NB4 (cell line): ENCODE measurements around the gene LPGAT1.

Experiments used
- CTCF ChIP-seq: IDR thresholded peaks from one replicate; pipeline ENCODE4 v1.5.1; 2012; ENCODE audit warnings: low read depth, low read length
- MAX ChIP-seq: IDR thresholded peaks from 2 replicates; pipeline ENCODE4 v1.6.1; 2011; ENCODE audit warnings: low read depth, low read length
- MYC ChIP-seq: IDR thresholded peaks from 2 replicates; pipeline ENCODE4 v1.6.1; 2011; ENCODE audit warnings: low read depth, low read length
- POLR2A ChIP-seq: IDR thresholded peaks from 2 replicates; pipeline ENCODE4 v1.6.1; 2011; ENCODE audit warnings: mild to moderate bottlenecking; ENCODE audit not compliant: insufficient read length; ENCODE audit errors: extremely low read depth

DNA sequence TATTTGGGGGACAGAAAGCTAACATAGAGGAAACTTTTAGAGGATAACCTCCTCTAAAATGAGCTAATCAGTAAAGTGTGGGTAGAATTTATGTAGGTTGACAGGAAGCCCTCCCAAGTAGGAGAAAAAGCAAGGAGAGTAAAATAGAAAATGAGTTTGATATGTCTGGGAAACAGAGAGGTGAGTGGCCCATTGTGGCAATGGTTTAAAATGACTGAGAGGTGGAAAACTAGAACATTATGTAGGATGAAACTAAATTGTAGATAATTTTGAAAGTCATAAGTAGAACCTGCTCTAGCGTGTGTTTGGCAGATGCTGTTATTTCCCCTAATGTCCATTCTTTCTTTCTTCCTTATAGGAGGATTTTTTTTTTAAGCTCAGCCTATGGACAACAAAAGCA lies 8.5 kb upstream of the LPGAT1 start:
- TF ChIP-seq MYC (no peak), POLR2A (no peak), CTCF (no peak), MAX (no peak)
